GM23338 (cell line): ENCODE measurements around the gene ZNF746.

Source experiments
- CREB1 ChIP-seq: fragments of 250-450 bp; sonication (Bioruptor Pico); IDR thresholded peaks from 2 replicates; pipeline ENCODE4 v1.5.0; 2020; ENCODE audit warnings: low read depth, mild to moderate bottlenecking, moderate library complexity
- EZH2 ChIP-seq: fragments of 200-600 bp; sonication (generic); IDR thresholded peaks from one replicate; pipeline ENCODE4 v1.8.0; 2017; ENCODE audit warnings: antibody characterized with exemption, mild to moderate bottlenecking, low read depth; ENCODE audit not compliant: unreplicated experiment
- EZH2phosphoT487 ChIP-seq: fragments of 200-600 bp; sonication (generic); IDR thresholded peaks from one replicate; pipeline ENCODE4 v1.8.1; 2018; ENCODE audit warnings: antibody characterized with exemption; ENCODE audit not compliant: unreplicated experiment
- POLR2AphosphoS5 ChIP-seq: IDR thresholded peaks from 2 replicates; pipeline ENCODE4 v1.6.1; 2016; ENCODE audit warnings: antibody characterized with exemption, low read depth
- TF ChIP-seq, protein P1 (sequence below), 2 experiments: fragments of 200-600 bp in 1 of 2; sonication (generic) in 1 of 2; conservative IDR thresholded peaks; 2 replicates each; pipeline versions ENCODE4 v1.5.1 to v1.6.1; 2016 to 2017; ENCODE audit warnings: antibody characterized with exemption in 2 of 2, low read depth in 2 of 2, mild to moderate bottlenecking in 2 of 2, moderate library complexity in 1 of 2
- TF ChIP-seq, protein P2 (sequence below): IDR thresholded peaks from one replicate; pipeline ENCODE4 v1.6.1; 2018; ENCODE audit warnings: antibody characterized with exemption; ENCODE audit not compliant: unreplicated experiment

DNA sequence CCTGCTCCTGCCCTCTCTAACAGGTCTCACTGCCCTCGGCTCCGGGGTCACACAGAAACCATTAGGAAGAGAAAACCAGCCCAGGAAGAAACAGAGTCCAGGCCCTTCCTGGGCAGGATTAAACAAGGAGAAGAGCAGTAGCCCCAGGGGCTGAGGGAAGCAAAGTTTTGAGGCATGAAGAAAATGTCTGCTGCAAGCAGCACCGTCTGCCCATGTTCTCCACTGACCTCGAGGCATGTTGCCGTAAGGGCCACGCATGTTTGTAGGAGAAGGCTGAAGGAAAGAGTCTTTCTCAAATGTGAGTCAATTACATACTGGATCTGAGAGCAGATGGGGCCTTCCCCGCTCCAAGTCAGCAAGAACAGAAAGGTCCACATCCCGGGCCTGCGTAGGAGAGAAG lies 4.2 kb downstream of the ZNF746 start:
- TF ChIP-seq, protein P1, sequence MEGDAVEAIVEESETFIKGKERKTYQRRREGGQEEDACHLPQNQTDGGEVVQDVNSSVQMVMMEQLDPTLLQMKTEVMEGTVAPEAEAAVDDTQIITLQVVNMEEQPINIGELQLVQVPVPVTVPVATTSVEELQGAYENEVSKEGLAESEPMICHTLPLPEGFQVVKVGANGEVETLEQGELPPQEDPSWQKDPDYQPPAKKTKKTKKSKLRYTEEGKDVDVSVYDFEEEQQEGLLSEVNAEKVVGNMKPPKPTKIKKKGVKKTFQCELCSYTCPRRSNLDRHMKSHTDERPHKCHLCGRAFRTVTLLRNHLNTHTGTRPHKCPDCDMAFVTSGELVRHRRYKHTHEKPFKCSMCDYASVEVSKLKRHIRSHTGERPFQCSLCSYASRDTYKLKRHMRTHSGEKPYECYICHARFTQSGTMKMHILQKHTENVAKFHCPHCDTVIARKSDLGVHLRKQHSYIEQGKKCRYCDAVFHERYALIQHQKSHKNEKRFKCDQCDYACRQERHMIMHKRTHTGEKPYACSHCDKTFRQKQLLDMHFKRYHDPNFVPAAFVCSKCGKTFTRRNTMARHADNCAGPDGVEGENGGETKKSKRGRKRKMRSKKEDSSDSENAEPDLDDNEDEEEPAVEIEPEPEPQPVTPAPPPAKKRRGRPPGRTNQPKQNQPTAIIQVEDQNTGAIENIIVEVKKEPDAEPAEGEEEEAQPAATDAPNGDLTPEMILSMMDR (conservative IDR thresholded peaks at IDR 0.05; ENCODE audit: low read depth in 2 of 2), result no peak
- TF ChIP-seq EZH2 (no peak), EZH2phosphoT487 (no peak), POLR2AphosphoS5 (no peak), CREB1 (CRISPR knock-in tag) (no peak)
- TF ChIP-seq, protein P2, sequence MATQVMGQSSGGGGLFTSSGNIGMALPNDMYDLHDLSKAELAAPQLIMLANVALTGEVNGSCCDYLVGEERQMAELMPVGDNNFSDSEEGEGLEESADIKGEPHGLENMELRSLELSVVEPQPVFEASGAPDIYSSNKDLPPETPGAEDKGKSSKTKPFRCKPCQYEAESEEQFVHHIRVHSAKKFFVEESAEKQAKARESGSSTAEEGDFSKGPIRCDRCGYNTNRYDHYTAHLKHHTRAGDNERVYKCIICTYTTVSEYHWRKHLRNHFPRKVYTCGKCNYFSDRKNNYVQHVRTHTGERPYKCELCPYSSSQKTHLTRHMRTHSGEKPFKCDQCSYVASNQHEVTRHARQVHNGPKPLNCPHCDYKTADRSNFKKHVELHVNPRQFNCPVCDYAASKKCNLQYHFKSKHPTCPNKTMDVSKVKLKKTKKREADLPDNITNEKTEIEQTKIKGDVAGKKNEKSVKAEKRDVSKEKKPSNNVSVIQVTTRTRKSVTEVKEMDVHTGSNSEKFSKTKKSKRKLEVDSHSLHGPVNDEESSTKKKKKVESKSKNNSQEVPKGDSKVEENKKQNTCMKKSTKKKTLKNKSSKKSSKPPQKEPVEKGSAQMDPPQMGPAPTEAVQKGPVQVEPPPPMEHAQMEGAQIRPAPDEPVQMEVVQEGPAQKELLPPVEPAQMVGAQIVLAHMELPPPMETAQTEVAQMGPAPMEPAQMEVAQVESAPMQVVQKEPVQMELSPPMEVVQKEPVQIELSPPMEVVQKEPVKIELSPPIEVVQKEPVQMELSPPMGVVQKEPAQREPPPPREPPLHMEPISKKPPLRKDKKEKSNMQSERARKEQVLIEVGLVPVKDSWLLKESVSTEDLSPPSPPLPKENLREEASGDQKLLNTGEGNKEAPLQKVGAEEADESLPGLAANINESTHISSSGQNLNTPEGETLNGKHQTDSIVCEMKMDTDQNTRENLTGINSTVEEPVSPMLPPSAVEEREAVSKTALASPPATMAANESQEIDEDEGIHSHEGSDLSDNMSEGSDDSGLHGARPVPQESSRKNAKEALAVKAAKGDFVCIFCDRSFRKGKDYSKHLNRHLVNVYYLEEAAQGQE, result no peak
